H1 (cell line): ENCODE data around the gene SCARB2. TPM values are rescaled to one million over a fixed set of nuclear protein-coding genes. Genes with fewer than 3 reads are reported as not detected.

Experiments
- CTCF ChIA-PET: fragments of 300-600 bp; sonication (Branson Sonifier 250); formaldehyde crosslinking; loops from one replicate; lab custom pipeline; 2021; ENCODE audit not compliant: partially characterized antibody; lab: Charles Lee
- POLR2A ChIA-PET: fragments of 300-600 bp; sonication (Branson Sonifier 250); formaldehyde crosslinking; loops from one replicate; lab custom pipeline; 2021; ENCODE audit warnings: inconsistent platforms; ENCODE audit not compliant: partially characterized antibody; lab: Charles Lee
- DNase-seq, 2 experiments: peaks; one replicate each; pipeline versions ENCODE4 v3.0.0 to v3.0.0-alpha.2; 2010 to 2022; ENCODE audit warnings: low spot score in 2 of 2, low read depth in 1 of 2, mixed read lengths in 1 of 2
- FAIRE-seq: peaks from 2 replicates; lab custom pipeline; 2011; peaks lifted over from hg19 to GRCh38; lab: Jason Lieb, UNC
- H2AFZ ChIP-seq: 2 replicates; pipeline ENCODE4 v1.8.1; 2012; ENCODE audit warnings: low read length, inconsistent platforms
- H2AK5ac ChIP-seq: 2 replicates; pipeline ENCODE4 v1.6.1; 2013; ENCODE audit warnings: low read depth, low read length
- H2BK120ac ChIP-seq: replicated peaks from 2 replicates; pipeline ENCODE3; 2013; ENCODE audit warnings: low read depth, low read length, inconsistent platforms
- H2BK12ac ChIP-seq: 2 replicates; pipeline ENCODE4 v1.6.1; 2013; ENCODE audit warnings: low read depth, low read length
- H2BK15ac ChIP-seq: 2 replicates; pipeline ENCODE4 v1.6.1; 2013; ENCODE audit warnings: low read length
- H2BK20ac ChIP-seq: 2 replicates; pipeline ENCODE4 v1.6.1; 2013; ENCODE audit warnings: low read length
- H2BK5ac ChIP-seq: 2 replicates; pipeline ENCODE4 v1.6.1; 2013; ENCODE audit warnings: low read depth, low read length
- H3K14ac ChIP-seq: 2 replicates; pipeline ENCODE4 v1.6.1; 2013; ENCODE audit warnings: inconsistent platforms; ENCODE audit not compliant: insufficient read length
- H3K18ac ChIP-seq: 2 replicates; pipeline ENCODE4 v1.6.1; 2013; ENCODE audit warnings: low read length; ENCODE audit errors: extremely low read depth
- H3K23ac ChIP-seq: 2 replicates; pipeline ENCODE4 v1.6.1; 2013; ENCODE audit warnings: inconsistent platforms; ENCODE audit not compliant: insufficient read length
- H3K23me2 ChIP-seq: 2 replicates; pipeline ENCODE4 v1.6.1; 2013; ENCODE audit warnings: low read depth, low read length
- H3K27ac ChIP-seq: 2 replicates; pipeline ENCODE4 v1.6.1; 2011; ENCODE audit warnings: low read depth, low read length, inconsistent platforms
- H3K27me3 ChIP-seq, 4 experiments: replicated peaks in 1 of 4; 1 replicate in 1 of 4; 2 replicates in 3 of 4; pipeline versions ENCODE4 v1.6.1 to v1.8.1; 2011 to 2013; ENCODE audit warnings: low read length in 3 of 4, mild to moderate bottlenecking in 3 of 4, inconsistent platforms in 2 of 4, mixed read lengths in 2 of 4, moderate library complexity in 1 of 4; ENCODE audit not compliant: control insufficient read depth in 3 of 4, insufficient read depth in 3 of 4; ENCODE audit errors: extremely low read depth in 1 of 4
- H3K36me3 ChIP-seq, 4 experiments: 2 replicates each; pipeline versions ENCODE4 v1.6.1 to v1.8.1; 2011 to 2013; ENCODE audit warnings: mild to moderate bottlenecking in 4 of 4, low read length in 3 of 4, moderate library complexity in 2 of 4, control low read depth in 1 of 4, inconsistent platforms in 1 of 4; ENCODE audit not compliant: insufficient read depth in 4 of 4, control insufficient read depth in 2 of 4
- H3K4ac ChIP-seq: replicated peaks from 2 replicates; pipeline ENCODE3; 2013; ENCODE audit warnings: low read length, low read depth, mixed read lengths, inconsistent platforms; ENCODE audit not compliant: insufficient read length
- H3K4me1 ChIP-seq, 4 experiments: replicated peaks in 1 of 4; 1 replicate in 1 of 4; 2 replicates in 3 of 4; pipeline versions ENCODE4 v1.6.1 to v1.8.1; 2011 to 2013; ENCODE audit warnings: low read length in 3 of 4, inconsistent platforms in 2 of 4, mixed read lengths in 1 of 4; ENCODE audit not compliant: insufficient read depth in 4 of 4, control insufficient read depth in 3 of 4
- H3K4me2 ChIP-seq, 2 experiments: 2 replicates each; pipeline versions ENCODE4 v1.6.1 to v1.8.1; 2011 to 2013; ENCODE audit warnings: low read depth in 2 of 2, low read length in 2 of 2, control low read depth in 1 of 2, inconsistent platforms in 1 of 2, mild to moderate bottlenecking in 1 of 2; ENCODE audit not compliant: insufficient read depth in 1 of 2
- H3K4me3 ChIP-seq, 4 experiments: fragments of 200-600, 300-600 bp in 1 of 4; sonication (generic), shearing (Covaris generic), sonication (Bioruptor Twin) in 1 of 4; 2 replicates each; pipeline versions ENCODE4 v1.5.1 to v1.8.1; 2011 to 2016; ENCODE audit warnings: low read length in 4 of 4, low read depth in 3 of 4, control low read depth in 2 of 4, inconsistent platforms in 2 of 4, mild to moderate bottlenecking in 2 of 4, mixed read lengths in 1 of 4, moderate library complexity in 1 of 4; ENCODE audit not compliant: insufficient read depth in 2 of 4; ENCODE audit errors: extremely low read depth in 1 of 4
- H3K56ac ChIP-seq: replicated peaks from 2 replicates; pipeline ENCODE3; 2013; ENCODE audit warnings: low read depth, mild to moderate bottlenecking, mixed read lengths, low read length, inconsistent platforms; ENCODE audit not compliant: insufficient read length
- H3K79me1 ChIP-seq: 2 replicates; pipeline ENCODE4 v1.6.1; 2013; ENCODE audit warnings: low read depth, low read length, control low read depth
- H3K79me2 ChIP-seq, 2 experiments: 2 replicates each; pipeline versions ENCODE4 v1.6.1 to v1.8.1; 2012 to 2013; ENCODE audit warnings: low read length in 2 of 2, mild to moderate bottlenecking in 2 of 2, inconsistent platforms in 1 of 2; ENCODE audit not compliant: insufficient read depth in 2 of 2, control insufficient read depth in 1 of 2
- H3K9ac ChIP-seq, 4 experiments: replicated peaks in 1 of 4; 1 replicate in 1 of 4; 2 replicates in 3 of 4; pipeline versions ENCODE4 v1.6.1 to v1.8.1; 2011 to 2013; ENCODE audit warnings: low read depth in 3 of 4, low read length in 3 of 4, control low read depth in 2 of 4, mild to moderate bottlenecking in 2 of 4, moderate library complexity in 2 of 4, inconsistent platforms in 1 of 4; ENCODE audit errors: extremely low read depth in 1 of 4
- H3K9me3 ChIP-seq, 2 experiments: 2 replicates each; pipeline versions ENCODE4 v1.6.1 to v1.8.1; 2012 to 2013; ENCODE audit warnings: mild to moderate bottlenecking in 2 of 2, moderate library complexity in 2 of 2, control low read depth in 1 of 2, inconsistent platforms in 1 of 2, low read depth in 1 of 2, low read length in 1 of 2, mixed read lengths in 1 of 2; ENCODE audit not compliant: insufficient read depth in 2 of 2
- H4K20me1 ChIP-seq, 2 experiments: replicated peaks in 1 of 2; 2 replicates each; pipeline versions ENCODE3 to v1.8.1; 2011 to 2013; ENCODE audit warnings: inconsistent platforms in 2 of 2, low read length in 2 of 2, mild to moderate bottlenecking in 1 of 2; ENCODE audit not compliant: insufficient read depth in 2 of 2, control insufficient read depth in 1 of 2
- H4K5ac ChIP-seq: 2 replicates; pipeline ENCODE4 v1.6.1; 2013; ENCODE audit warnings: low read length, low read depth, mixed read lengths, inconsistent platforms; ENCODE audit not compliant: insufficient read length
- H4K8ac ChIP-seq: 2 replicates; pipeline ENCODE4 v1.8.0; 2013; ENCODE audit warnings: mild to moderate bottlenecking, moderate library complexity, low read length, inconsistent platforms; ENCODE audit not compliant: insufficient read depth; ENCODE audit errors: extremely low read depth
- H4K91ac ChIP-seq: replicated peaks from 2 replicates; pipeline ENCODE3; 2013; ENCODE audit warnings: low read length, mixed read lengths, inconsistent platforms; ENCODE audit not compliant: insufficient read length
- CBX5 ChIP-seq: fragments of 300-800, 300-1000 bp; sonication (generic); IDR thresholded peaks from 2 replicates; pipeline ENCODE4 v1.7.1; 2016; ENCODE audit warnings: antibody characterized with exemption, low read length, low read depth
- CHD2 ChIP-seq: IDR thresholded peaks from 2 replicates; pipeline ENCODE4 v1.6.1; 2012; ENCODE audit warnings: low read length, improper control_type of control experiment
- JUN ChIP-seq: IDR thresholded peaks from 2 replicates; pipeline ENCODE4 v1.6.1; 2011; ENCODE audit warnings: low read depth, mild to moderate bottlenecking, improper control_type of control experiment, low read length
- KDM5A ChIP-seq: fragments of 200-600 bp; IDR thresholded peaks from 2 replicates; pipeline ENCODE4 v1.7.1; 2012; ENCODE audit warnings: mild to moderate bottlenecking, low read length, inconsistent platforms, mixed read lengths
- RNF2 ChIP-seq: fragments of 200-900, 300-1000 bp; sonication (generic); IDR thresholded peaks from 2 replicates; pipeline ENCODE4 v1.7.1; 2016; ENCODE audit warnings: borderline replicate concordance, low read depth, mild to moderate bottlenecking, antibody characterized with exemption, low read length; ENCODE audit not compliant: poor library complexity, severe bottlenecking; ENCODE audit errors: missing control alignments
- SP2 ChIP-seq: IDR thresholded peaks from 2 replicates; pipeline ENCODE4 v1.6.1; 2012; ENCODE audit warnings: mild to moderate bottlenecking, low read length, inconsistent platforms
- TAF7 ChIP-seq: optimal IDR thresholded peaks from 2 replicates; pipeline ENCODE3; 2011; ENCODE audit warnings: low read depth, mild to moderate bottlenecking, inconsistent platforms, low read length, moderate library complexity, borderline replicate concordance
- TBP ChIP-seq: IDR thresholded peaks from 2 replicates; pipeline ENCODE4 v1.6.1; 2011; ENCODE audit warnings: low read depth, low read length, improper control_type of control experiment
- YY1 ChIP-seq: IDR thresholded peaks from 2 replicates; pipeline ENCODE4 v1.6.1; 2011; ENCODE audit warnings: low read depth, mild to moderate bottlenecking, low read length
- WGBS, 2 experiments: shearing (Covaris generic) in 1 of 2; methylation state at CpG; one replicate each; pipeline versions ENCODE4 v1.1.6 to v1.1.7; 2013 to 2015; ENCODE audit warnings: low lambda C conversion rate in 2 of 2, mixed read lengths in 2 of 2, inconsistent platforms in 1 of 2, low coverage in 1 of 2, missing lambda C conversion rate in 1 of 2; ENCODE audit not compliant: insufficient replicate concordance in 2 of 2, insufficient coverage in 1 of 2, insufficient read length in 1 of 2; ENCODE audit errors: extremely low coverage in 1 of 2, missing lambda C conversion rate in 1 of 2; 5-methylcytosine and 5-hydroxymethylcytosine counted together
- polyA plus RNA-seq, 7 experiments: library from polyadenylated mRNA; depleted of rRNA in 3 of 7; stranded (reverse) in 5 of 7; unstranded in 2 of 7; fragments of >200 nt in 5 of 7; fragments of 200-250 nt in 2 of 7; gene quantifications; 1 replicate in 5 of 7; 2 replicates in 1 of 7; 4 replicates in 1 of 7; pipeline versions ENCODE4 v1.2.1 to v1.2.3, GENCODE V29; 2011 to 2013; ENCODE audit warnings: missing spikeins in 2 of 7, mixed read lengths in 2 of 7
- total RNA-seq: library from RNA; stranded (reverse); fragmentation: NEBNext Ultra II Directional; extraction: Animal tissue kit (Norgen Biotek cat#: 25700); gene quantifications from 2 replicates; pipeline ENCODE4 v1.2.1, GENCODE V29; 2021
- TF ChIP-seq, protein P1 (sequence below), 3 experiments: IDR thresholded peaks; 1 replicate in 2 of 3; 2 replicates in 1 of 3; pipeline versions ENCODE4 v1.5.1 to v1.6.1; 2011; ENCODE audit warnings: low read length in 3 of 3, mild to moderate bottlenecking in 3 of 3, inconsistent platforms in 2 of 3, low read depth in 1 of 3, moderate library complexity in 1 of 3; ENCODE audit not compliant: insufficient read depth in 1 of 3; ENCODE audit errors: control extremely low read depth in 1 of 3

SCARB2 gene
- total and polyA plus RNA-seq, 2 of the 8 experiments (the other 6 are each of a cell fraction or from before 2014, with no cell fraction given) = 18.5 to 35.7 TPM

GRCh38 chr4:76235407-76235806 lies 21.8 kb upstream of the SCARB2 start:
- H4K91ac ChIP-seq = no peak overlapping the region
- peak overlapping the region in 1 of 4 experiments; percentile 32; a peak in 1 of 8 replicates for H3K4me3 ChIP-seq
- WGBS, 2 experiments = 89% methylated on average over 2 of the region's 2 CpGs; no CpG with 5 or more reads in 1 of the 2 experiments
- H3K4me2 ChIP-seq = peak overlapping the region; percentile 41; a peak in 3 of 4 replicates
- H2BK12ac ChIP-seq = no peak overlapping the region
- no peaks in the 10 kb centered on the region for H3K27me3 ChIP-seq
- H3K79me1 ChIP-seq = no peaks in the 10 kb centered on the region
- H3K56ac ChIP-seq = no peak overlapping the region
- H4K8ac ChIP-seq = no peak overlapping the region
- H2BK5ac ChIP-seq = no peak overlapping the region
- no peaks in the 10 kb centered on the region for H4K20me1 ChIP-seq
- no peak overlapping the region for H2BK15ac ChIP-seq
- POLR2A ChIA-PET = interaction anchor here (0.9 to 1.0 kb wide), 2 partner anchors 21 to 22 kb away, joined by 3 to 5 read pairs; partner anchors contain the start of gene SCARB2
- H2BK120ac ChIP-seq = no peak overlapping the region
- H3K23ac ChIP-seq = no peak overlapping the region
- peak overlapping the region; percentile 35; the same call in 1 of the 2 replicates for H3K27ac ChIP-seq
- peaks cover 3 to 6% of the 10 kb centered on the region in 2 experiments; a peak in 2 of 4 replicates for H3K9me3 ChIP-seq
- no peak overlapping the region for H3K9ac ChIP-seq
- DNase-seq (no peak), FAIRE-seq (no peak)
- no peak overlapping the region for H3K4ac ChIP-seq
- no peak overlapping the region for H3K14ac ChIP-seq
- H3K79me2 ChIP-seq = peaks cover 0 to 12% of the 10 kb centered on the region in 2 experiments; a peak in 1 of 4 replicates
- no peaks in the 10 kb centered on the region for H3K23me2 ChIP-seq
- H3K36me3 ChIP-seq = peaks cover 0 to 7% (median 0%) of the 10 kb centered on the region in 4 experiments; a peak in 2 of 8 replicates
- CTCF ChIA-PET = interaction anchor here (0.6 to 1.8 kb wide), 8 partner anchors 11 to 1574 kb away, joined by 3 to 7 read pairs (median 4); no protein-coding TSS in a partner anchor
- no peak overlapping the region for H2AK5ac ChIP-seq
- no peak overlapping the region; the same call in 1 of the 2 replicates for H3K18ac ChIP-seq
- H2BK20ac ChIP-seq = no peak overlapping the region
- H4K5ac ChIP-seq = no peak overlapping the region
- H2AFZ ChIP-seq = no peak overlapping the region
- peaks cover 3 to 9% (median 5%) of the 10 kb centered on the region in 4 experiments; a peak in 6 of 7 replicates for H3K4me1 ChIP-seq
- TF ChIP-seq SP2 = no peak
- no peak for TF ChIP-seq YY1
- TF ChIP-seq KDM5A = no peak
- TF ChIP-seq JUN = no peak
- TF ChIP-seq CHD2 = no peak
- no peak for TF ChIP-seq RNF2
- no peak for TF ChIP-seq TBP
- no peak for TF ChIP-seq TAF7
- TF ChIP-seq CBX5 = no peak
- TF ChIP-seq, protein P1, sequence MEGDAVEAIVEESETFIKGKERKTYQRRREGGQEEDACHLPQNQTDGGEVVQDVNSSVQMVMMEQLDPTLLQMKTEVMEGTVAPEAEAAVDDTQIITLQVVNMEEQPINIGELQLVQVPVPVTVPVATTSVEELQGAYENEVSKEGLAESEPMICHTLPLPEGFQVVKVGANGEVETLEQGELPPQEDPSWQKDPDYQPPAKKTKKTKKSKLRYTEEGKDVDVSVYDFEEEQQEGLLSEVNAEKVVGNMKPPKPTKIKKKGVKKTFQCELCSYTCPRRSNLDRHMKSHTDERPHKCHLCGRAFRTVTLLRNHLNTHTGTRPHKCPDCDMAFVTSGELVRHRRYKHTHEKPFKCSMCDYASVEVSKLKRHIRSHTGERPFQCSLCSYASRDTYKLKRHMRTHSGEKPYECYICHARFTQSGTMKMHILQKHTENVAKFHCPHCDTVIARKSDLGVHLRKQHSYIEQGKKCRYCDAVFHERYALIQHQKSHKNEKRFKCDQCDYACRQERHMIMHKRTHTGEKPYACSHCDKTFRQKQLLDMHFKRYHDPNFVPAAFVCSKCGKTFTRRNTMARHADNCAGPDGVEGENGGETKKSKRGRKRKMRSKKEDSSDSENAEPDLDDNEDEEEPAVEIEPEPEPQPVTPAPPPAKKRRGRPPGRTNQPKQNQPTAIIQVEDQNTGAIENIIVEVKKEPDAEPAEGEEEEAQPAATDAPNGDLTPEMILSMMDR (IDR thresholded peaks at IDR 0.05; ENCODE audit: control extremely low read depth in 1 of 3, insufficient read depth in 1 of 3, low read depth in 1 of 3, low read length in 3 of 3) = no peak
